OCI-LY7 (cell line): Measurements from ENCODE around the gene TOP3A. TPM values are rescaled to one million over a fixed set of nuclear protein-coding genes. Genes with fewer than 3 reads are reported as not detected.

Experiments
- BruUV-seq: library from RNA; stranded (reverse); fragments of 400-500 nt; replicated peaks from 2 replicates; lab custom pipeline; 2021; lab: Mats Ljungman, UMichigan
- CTCF ChIA-PET: fragments of 300-600 bp; sonication (Branson Sonifier 250); formaldehyde crosslinking; loops from one replicate; lab custom pipeline; 2022; ENCODE audit warnings: antibody characterized with exemption; ENCODE audit not compliant: unreplicated experiment; lab: Charles Lee
- POLR2A ChIA-PET: fragments of 300-600 bp; sonication (Branson Sonifier 250); formaldehyde crosslinking; loops from one replicate; lab custom pipeline; 2022; ENCODE audit warnings: antibody characterized with exemption; lab: Charles Lee
- DNase-seq: peaks from one replicate; pipeline ENCODE4 v3.0.0-alpha.2; 2015; ENCODE audit warnings: low spot score
- H2AFZ ChIP-seq: fragments of 200-600 bp; sonication (generic), shearing (Covaris generic); 2 replicates; pipeline ENCODE4 v1.6.1; 2014; ENCODE audit warnings: mild to moderate bottlenecking, antibody characterized with exemption, low read length, moderate library complexity
- H3K27ac ChIP-seq: fragments of 200-600 bp; sonication (generic); 2 replicates; pipeline ENCODE4 v1.5.1; 2014; ENCODE audit warnings: mixed run types, low read depth, mild to moderate bottlenecking, moderate library complexity, low read length, inconsistent platforms; ENCODE audit not compliant: poor library complexity, severe bottlenecking
- H3K36me3 ChIP-seq: fragments of 200-600 bp; sonication (generic); 2 replicates; pipeline ENCODE4 v1.6.1; 2014; ENCODE audit warnings: mild to moderate bottlenecking, antibody characterized with exemption, low read length, moderate library complexity, mixed read lengths; ENCODE audit not compliant: insufficient read depth
- H3K4me1 ChIP-seq: fragments of 200-600 bp; sonication (generic); 2 replicates; pipeline ENCODE4 v1.5.1; 2014; ENCODE audit warnings: mild to moderate bottlenecking, low read length; ENCODE audit not compliant: insufficient read depth, poor library complexity, severe bottlenecking
- H3K4me2 ChIP-seq: fragments of 200-600 bp; sonication (generic); 2 replicates; pipeline ENCODE4 v1.6.1; 2014; ENCODE audit warnings: mild to moderate bottlenecking, low read length
- H3K4me3 ChIP-seq: fragments of 200-600 bp; sonication (generic); 2 replicates; pipeline ENCODE4 v1.5.1; 2014; ENCODE audit warnings: mild to moderate bottlenecking, low read depth, low read length; ENCODE audit not compliant: poor library complexity, severe bottlenecking
- H3K79me2 ChIP-seq: fragments of 200-600 bp; sonication (generic); 2 replicates; pipeline ENCODE4 v1.6.1; 2016; ENCODE audit warnings: low read depth, mild to moderate bottlenecking, low read length, moderate library complexity, mixed read lengths; ENCODE audit not compliant: insufficient read depth
- H3K9me2 ChIP-seq: fragments of 200-600 bp; sonication (generic); 2 replicates; pipeline ENCODE4 v1.6.1; 2016; ENCODE audit warnings: mild to moderate bottlenecking, low read length, mixed read lengths; ENCODE audit not compliant: insufficient read depth
- H3K9me3 ChIP-seq: fragments of 200-600 bp; sonication (generic); 2 replicates; pipeline ENCODE4 v1.6.1; 2014; ENCODE audit warnings: mild to moderate bottlenecking, mixed run types, low read length, mixed read lengths
- H4K20me1 ChIP-seq: fragments of 200-600 bp; sonication (generic); 2 replicates; pipeline ENCODE4 v1.6.1; 2014; ENCODE audit warnings: mild to moderate bottlenecking, antibody characterized with exemption, low read length, moderate library complexity, mixed read lengths; ENCODE audit not compliant: insufficient read depth
- EZH2phosphoT487 ChIP-seq: fragments of 200-600 bp; sonication (generic); IDR thresholded peaks from 2 replicates; pipeline ENCODE4 v1.6.1; 2018; ENCODE audit warnings: low read depth, borderline replicate concordance, mild to moderate bottlenecking, mixed run types, antibody characterized with exemption, low read length, moderate library complexity, mixed read lengths
- intact Hi-C: fragments of 100-400 bp; cut with micrococcal nuclease; formaldehyde crosslinking; loops from one replicate; pipeline ENCODE4 v1.10.0; 2022; ENCODE audit not compliant: unreplicated experiment
- total RNA-seq, 2 experiments: library from RNA; depleted of rRNA in 1 of 2; stranded (reverse); fragments of >200 nt in 1 of 2; shearing (Covaris generic) in 1 of 2; gene quantifications; 2 replicates each; pipeline ENCODE4 v1.2.3, GENCODE V29; 2014 to 2022
- TF ChIP-seq, protein P1 (sequence below): fragments of 200-600 bp; sonication (generic); conservative IDR thresholded peaks from 2 replicates; pipeline ENCODE4 v1.5.1; 2014; ENCODE audit warnings: mild to moderate bottlenecking, antibody characterized with exemption, low read length, moderate library complexity, mixed read lengths

TOP3A gene
- total RNA-seq, 2 experiments from 2014 or later: 48.3 to 64.4 TPM

DNA sequence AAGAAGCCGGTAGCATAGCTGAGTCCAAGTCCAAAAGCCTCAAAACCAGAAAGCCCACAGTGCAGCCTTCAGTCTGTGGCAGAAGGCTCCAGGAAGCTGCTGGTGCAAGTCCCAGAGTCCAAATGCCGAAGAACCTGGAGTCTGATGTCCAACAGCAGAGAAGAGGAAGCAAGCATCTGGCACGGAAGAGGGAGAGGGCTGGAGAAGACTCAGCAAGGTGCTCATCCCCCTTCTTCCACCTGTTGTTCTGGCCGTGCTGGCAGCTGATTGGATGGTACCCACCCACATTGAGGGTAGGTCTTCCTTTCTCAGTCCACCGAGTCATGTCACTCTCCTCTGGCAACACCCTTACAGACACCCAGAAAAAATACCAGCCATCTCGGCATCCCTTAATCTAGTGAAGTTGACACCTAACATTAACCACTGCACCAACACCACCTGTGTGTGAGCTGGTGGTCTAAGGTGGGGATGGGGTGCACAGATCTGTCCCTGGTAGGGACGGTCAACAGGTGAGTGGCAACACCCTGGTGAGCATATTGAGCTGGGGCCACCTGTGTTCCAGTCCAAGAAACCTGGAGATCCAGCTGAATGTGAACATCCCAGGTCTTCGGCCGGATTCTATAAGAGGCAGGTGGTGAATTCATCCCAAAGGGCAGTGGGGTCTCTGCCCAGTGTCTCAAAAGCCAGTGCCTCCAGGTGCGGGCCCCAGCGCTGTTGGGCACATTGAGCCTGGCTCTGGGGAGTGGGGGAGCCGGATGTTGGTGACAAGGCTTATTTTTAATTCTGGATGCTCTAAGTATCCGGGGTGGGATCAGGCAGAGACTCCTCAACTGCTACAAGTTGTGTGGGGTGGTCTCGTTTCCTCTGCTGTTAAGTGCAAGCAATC, 44.5 kb downstream of the TOP3A start:
- TF ChIP-seq EZH2phosphoT487: no peak
- TF ChIP-seq, protein P1, sequence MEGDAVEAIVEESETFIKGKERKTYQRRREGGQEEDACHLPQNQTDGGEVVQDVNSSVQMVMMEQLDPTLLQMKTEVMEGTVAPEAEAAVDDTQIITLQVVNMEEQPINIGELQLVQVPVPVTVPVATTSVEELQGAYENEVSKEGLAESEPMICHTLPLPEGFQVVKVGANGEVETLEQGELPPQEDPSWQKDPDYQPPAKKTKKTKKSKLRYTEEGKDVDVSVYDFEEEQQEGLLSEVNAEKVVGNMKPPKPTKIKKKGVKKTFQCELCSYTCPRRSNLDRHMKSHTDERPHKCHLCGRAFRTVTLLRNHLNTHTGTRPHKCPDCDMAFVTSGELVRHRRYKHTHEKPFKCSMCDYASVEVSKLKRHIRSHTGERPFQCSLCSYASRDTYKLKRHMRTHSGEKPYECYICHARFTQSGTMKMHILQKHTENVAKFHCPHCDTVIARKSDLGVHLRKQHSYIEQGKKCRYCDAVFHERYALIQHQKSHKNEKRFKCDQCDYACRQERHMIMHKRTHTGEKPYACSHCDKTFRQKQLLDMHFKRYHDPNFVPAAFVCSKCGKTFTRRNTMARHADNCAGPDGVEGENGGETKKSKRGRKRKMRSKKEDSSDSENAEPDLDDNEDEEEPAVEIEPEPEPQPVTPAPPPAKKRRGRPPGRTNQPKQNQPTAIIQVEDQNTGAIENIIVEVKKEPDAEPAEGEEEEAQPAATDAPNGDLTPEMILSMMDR: no peak
- Histone ChIP-seq H2AFZ (no peak overlapping the region), H3K4me2 (no peak overlapping the region), H3K27ac (no peak overlapping the region), H3K4me1 (no peaks in the 10 kb centered on the region), H4K20me1 (no peaks in the 10 kb centered on the region), H3K79me2 (no peaks in the 10 kb centered on the region), H3K4me3 (no peak overlapping the region), H3K36me3 (peaks cover 39% of the 10 kb centered on the region; the same call in 1 of the 2 replicates), H3K9me3 (no peaks in the 10 kb centered on the region), H3K9me2 (no peaks in the 10 kb centered on the region)
- DNase-seq: no peak
- ChIA-PET POLR2A (no interaction called here), CTCF (interaction anchor here (0.5 kb wide), 1 partner anchor 15 kb away, joined by 3 read pairs; no protein-coding TSS in a partner anchor)
- no TSS peak for BruUV-seq
- intact Hi-C loops: no loop called here

DNA sequence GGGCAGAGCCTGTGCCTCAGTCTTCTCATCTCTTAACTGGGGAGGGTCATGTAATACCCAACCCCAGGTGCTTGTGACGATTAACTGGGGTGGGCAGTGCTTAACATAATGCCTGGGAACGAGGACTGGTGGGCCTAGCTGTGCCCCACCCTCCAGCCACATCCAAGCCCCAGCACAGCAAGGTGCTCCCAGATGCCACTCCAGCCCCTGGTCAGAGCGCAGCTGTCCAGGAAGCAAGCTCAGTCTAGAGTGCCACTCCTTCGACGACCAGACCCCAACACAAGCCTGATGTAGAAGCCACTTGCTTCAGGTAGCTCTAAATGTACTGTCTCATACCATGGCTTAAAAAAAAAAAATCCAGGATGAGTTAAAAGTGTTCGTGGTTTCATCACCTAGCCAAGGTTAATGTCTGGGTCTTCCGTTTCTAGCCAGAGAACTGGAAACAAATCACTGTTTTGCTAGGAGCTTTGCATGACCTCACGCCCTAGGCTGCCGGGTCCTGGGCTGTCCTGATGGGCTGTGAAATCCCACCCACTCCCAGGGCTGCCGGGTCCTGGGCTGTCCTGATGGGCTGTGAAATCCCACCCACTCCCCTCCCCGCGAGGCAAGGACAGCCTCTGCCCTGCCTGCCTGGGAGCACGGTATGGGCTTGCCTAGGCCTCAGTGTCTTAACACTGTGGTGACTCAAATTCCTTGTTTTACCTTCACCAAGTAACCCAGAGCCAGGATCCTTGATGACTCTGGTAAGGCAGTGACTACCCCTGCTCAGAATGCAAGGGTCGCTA, 46.7 kb downstream of the TOP3A start:
- no peak overlapping the region for H2AFZ ChIP-seq
- H3K36me3 ChIP-seq: peaks cover 21% of the 10 kb centered on the region; the same call in 1 of the 2 replicates
- H3K4me1 ChIP-seq: no peaks in the 10 kb centered on the region
- no TSS peak for BruUV-seq
- no peaks in the 10 kb centered on the region for H3K9me2 ChIP-seq
- ChIA-PET POLR2A (interaction anchor here (0.6 to 1.4 kb wide), 2 partner anchors 9 to 1827 kb away, joined by 3 read pairs; partner anchors contain the start of gene FLII), CTCF (interaction anchor here (1.1 kb wide), 1 partner anchor 8 kb away, joined by 3 read pairs; the partner anchor contains the start of gene MIEF2)
- H3K9me3 ChIP-seq: no peaks in the 10 kb centered on the region
- TF ChIP-seq EZH2phosphoT487: no peak
- TF ChIP-seq, protein P1: no peak
- H3K4me2 ChIP-seq: no peak overlapping the region
- no peak overlapping the region for H3K4me3 ChIP-seq
- no peaks in the 10 kb centered on the region for H3K79me2 ChIP-seq
- no peak overlapping the region for H3K27ac ChIP-seq
- H4K20me1 ChIP-seq: no peaks in the 10 kb centered on the region
- DNase-seq: no peak
- intact Hi-C loops: no loop called here
